ENCODE measurements around the gene PHIP. TPM values are rescaled to one million over a fixed set of nuclear protein-coding genes. Genes with fewer than 3 reads are reported as not detected.

The PHIP gene
- total and polyA plus RNA-seq, 9 of the 15 experiments (the other 6 are each of a cell fraction or from before 2014, with no cell fraction given) = 8.1 to 36.3 (median 16.5) TPM

DNA sequence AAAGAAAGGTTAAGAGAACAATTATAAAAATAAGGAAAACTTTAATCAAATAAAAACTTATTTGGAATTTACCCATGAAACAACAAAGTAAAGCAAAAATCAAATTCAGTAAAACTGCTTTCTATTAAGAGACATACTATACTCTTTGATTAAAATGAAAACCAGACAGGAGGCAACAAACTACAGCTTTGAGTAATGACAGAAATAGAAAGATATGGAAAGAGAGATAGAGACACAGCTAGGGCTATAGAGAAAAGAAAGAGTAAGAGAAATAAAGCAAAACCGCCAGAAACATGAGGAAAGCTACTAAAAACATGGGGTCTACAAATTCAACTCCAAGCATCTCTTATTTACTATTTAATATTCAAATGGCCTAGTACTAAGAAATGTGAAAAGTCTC, 67.6 kb downstream of the PHIP start:
- no peak for TF ChIP-seq BHLHE40 (IDR thresholded peaks at IDR 0.05; ENCODE audit: low read length)
- no peak for TF ChIP-seq ZNF175 (CRISPR knock-in tag; IDR thresholded peaks at IDR 0.05; ENCODE audit: low read depth)
- TF ChIP-seq, protein P1, sequence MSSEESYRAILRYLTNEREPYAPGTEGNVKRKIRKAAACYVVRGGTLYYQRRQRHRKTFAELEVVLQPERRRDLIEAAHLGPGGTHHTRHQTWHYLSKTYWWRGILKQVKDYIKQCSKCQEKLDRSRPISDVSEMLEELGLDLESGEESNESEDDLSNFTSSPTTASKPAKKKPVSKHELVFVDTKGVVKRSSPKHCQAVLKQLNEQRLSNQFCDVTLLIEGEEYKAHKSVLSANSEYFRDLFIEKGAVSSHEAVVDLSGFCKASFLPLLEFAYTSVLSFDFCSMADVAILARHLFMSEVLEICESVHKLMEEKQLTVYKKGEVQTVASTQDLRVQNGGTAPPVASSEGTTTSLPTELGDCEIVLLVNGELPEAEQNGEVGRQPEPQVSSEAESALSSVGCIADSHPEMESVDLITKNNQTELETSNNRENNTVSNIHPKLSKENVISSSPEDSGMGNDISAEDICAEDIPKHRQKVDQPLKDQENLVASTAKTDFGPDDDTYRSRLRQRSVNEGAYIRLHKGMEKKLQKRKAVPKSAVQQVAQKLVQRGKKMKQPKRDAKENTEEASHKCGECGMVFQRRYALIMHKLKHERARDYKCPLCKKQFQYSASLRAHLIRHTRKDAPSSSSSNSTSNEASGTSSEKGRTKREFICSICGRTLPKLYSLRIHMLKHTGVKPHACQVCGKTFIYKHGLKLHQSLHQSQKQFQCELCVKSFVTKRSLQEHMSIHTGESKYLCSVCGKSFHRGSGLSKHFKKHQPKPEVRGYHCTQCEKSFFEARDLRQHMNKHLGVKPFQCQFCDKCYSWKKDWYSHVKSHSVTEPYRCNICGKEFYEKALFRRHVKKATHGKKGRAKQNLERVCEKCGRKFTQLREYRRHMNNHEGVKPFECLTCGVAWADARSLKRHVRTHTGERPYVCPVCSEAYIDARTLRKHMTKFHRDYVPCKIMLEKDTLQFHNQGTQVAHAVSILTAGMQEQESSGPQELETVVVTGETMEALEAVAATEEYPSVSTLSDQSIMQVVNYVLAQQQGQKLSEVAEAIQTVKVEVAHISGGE (CRISPR knock-in tag; IDR thresholded peaks at IDR 0.05) = no peak
- ATAC-seq = no peak
- TSS peak; percentile 7 for BruUV-seq (replicated peaks)
- no peaks in the 10 kb centered on the region for H4K20me1 ChIP-seq (replicated peaks; ENCODE audit: control insufficient read depth, insufficient read depth, low read length)
- no peaks in the 10 kb centered on the region for H3K79me2 ChIP-seq (ENCODE audit: control insufficient read depth, insufficient read depth, low read length)
- in situ Hi-C loops (cut with MboI) = no loop called here
- H3K4me1 ChIP-seq (replicated peaks in 1 of 2; ENCODE audit: control insufficient read depth in 2 of 2, insufficient read depth in 2 of 2, low read length in 2 of 2) = no peaks in the 10 kb centered on the region
- no peak overlapping the region for H2AFZ ChIP-seq (ENCODE audit: low read depth, low read length)
- FAIRE-seq = no peak
- peaks cover 74% of the 10 kb centered on the region; the same call in 2 of the 3 replicates for H3K36me3 ChIP-seq (ENCODE audit: control insufficient read depth, insufficient read depth, low read length)
- no peak overlapping the region for H3K27ac ChIP-seq (ENCODE audit: extremely low read depth, low read depth, low read length)
- ChIA-PET POLR2A (no interaction called here), CTCF (ENCODE audit: low intra/inter-chr PET ratio) (no interaction called here)
- no peak for DNase-seq (ENCODE audit: extremely low read depth in 1 of 4, low spot score in 3 of 4)
- intact Hi-C loops (cut with micrococcal nuclease) = no loop called here
- H3K4me3 ChIP-seq = no peak overlapping the region
- H3K9ac ChIP-seq (ENCODE audit: insufficient read depth in 1 of 2, low read depth in 2 of 2, low read length in 2 of 2) = no peak overlapping the region
- no peak overlapping the region for H3K4me2 ChIP-seq (ENCODE audit: insufficient read depth, low read length)
- no peaks in the 10 kb centered on the region for H3K9me1 ChIP-seq (ENCODE audit: control insufficient read depth, insufficient read depth, low read length)
- H3K27me3 ChIP-seq (ENCODE audit: control insufficient read depth in 2 of 2, insufficient read depth in 2 of 2, low read length in 2 of 2) = no peaks in the 10 kb centered on the region
- no peaks in the 10 kb centered on the region for H3K9me3 ChIP-seq (replicated peaks; ENCODE audit: control insufficient read depth, insufficient read depth, low read depth, low read length)
- WGBS (ENCODE audit: insufficient coverage, low coverage, missing lambda C conversion rate) = 100% methylated on average over 1 of the region's 1 CpG

Data from K562 (cell line).